Fibroblast of skin of left quadriceps (primary cell): ENCODE measurements around the gene IL16.

Experiments used
- DNase-seq, 2 experiments: peaks; one replicate each; pipeline ENCODE4 v3.0.0-alpha.2; 2013; ENCODE audit warnings: low read depth in 2 of 2

Gene IL16

GRCh38 chr15:81174792-81175327, 21.8 kb upstream of the IL16 start:
- DNase-seq: no peak

GRCh38 chr15:81175496-81175895, 21.2 kb upstream of the IL16 start:
- DNase-seq: no peak

GRCh38 chr15:81176291-81176893, 20.3 kb upstream of the IL16 start:
- no peak for DNase-seq

- no peak for DNase-seq
Measured at GRCh38 chr15:81178365-81178764, 18.3 kb upstream of the IL16 start.

GRCh38 chr15:81181220-81181619, 15.5 kb upstream of the IL16 start:
- DNase-seq: no peak

- DNase-seq: no peak
Measured at GRCh38 chr15:81182031-81182755, 14.5 kb upstream of the IL16 start.

GRCh38 chr15:81182756-81183438, 13.8 kb upstream of the IL16 start:
- no peak for DNase-seq

GRCh38 chr15:81183439-81183775, 13.3 kb upstream of the IL16 start:
- no peak for DNase-seq

- DNase-seq: no peak
Measured at GRCh38 chr15:81184188-81184587, 12.5 kb upstream of the IL16 start.

GRCh38 chr15:81185631-81186295, 10.9 kb upstream of the IL16 start:
- DNase-seq: no peak

GRCh38 chr15:81188354-81188753, 8.3 kb upstream of the IL16 start:
- no peak for DNase-seq

- DNase-seq: peak; percentile 92 to 94
Measured at GRCh38 chr15:81189583-81190283, 6.9 kb upstream of the IL16 start.

GRCh38 chr15:81190922-81191507, 5.7 kb upstream of the IL16 start:
- DNase-seq: no peak

- no peak for DNase-seq
Measured at GRCh38 chr15:81191701-81192100, 5.0 kb upstream of the IL16 start.

- no peak for DNase-seq
Measured at GRCh38 chr15:81194723-81195122, 2.0 kb upstream of the IL16 start.

GRCh38 chr15:81195339-81195864, 1.3 kb upstream of the IL16 start:
- DNase-seq: no peak

- DNase-seq: no peak
Measured at GRCh38 chr15:81197255-81197630, 564 bp downstream of the IL16 start.

GRCh38 chr15:81197688-81198281, 1.1 kb downstream of the IL16 start:
- no peak for DNase-seq

- DNase-seq: no peak
Measured at GRCh38 chr15:81199031-81199779, 2.5 kb downstream of the IL16 start.

GRCh38 chr15:81206018-81206417, 9.3 kb downstream of the IL16 start:
- no peak for DNase-seq
